Measurements from ENCODE around the gene CADM2. TPM values are rescaled to one million over a fixed set of nuclear protein-coding genes. Genes with fewer than 3 reads are reported as not detected.

Gene CADM2
- total RNA-seq, 1 experiment from 2014 or later: not detected

DNA sequence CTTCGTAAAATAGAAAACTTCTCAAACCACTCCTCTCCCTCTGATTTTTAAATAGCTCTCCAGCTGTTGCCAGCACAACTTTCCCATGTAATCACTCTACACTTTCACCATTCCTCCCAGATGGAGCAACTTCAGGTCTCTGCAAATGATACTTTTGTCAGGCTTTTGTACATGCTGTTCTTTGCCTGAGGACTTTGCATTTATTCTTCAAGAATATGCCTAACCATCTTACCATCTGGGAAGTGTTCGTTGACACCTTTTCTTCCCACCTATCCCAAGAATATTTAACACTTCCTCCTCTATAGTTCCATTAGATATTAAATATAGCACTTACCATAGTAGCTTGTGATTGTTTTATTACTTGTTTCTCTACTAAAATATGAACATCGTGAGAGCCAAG, 703.7 kb downstream of the CADM2 start:
- intact Hi-C loops (cut with micrococcal nuclease): no loop called here
- CTCF ChIA-PET: no interaction called here
- no peak for DNase-seq (ENCODE audit: unreplicated experiment)

DNA sequence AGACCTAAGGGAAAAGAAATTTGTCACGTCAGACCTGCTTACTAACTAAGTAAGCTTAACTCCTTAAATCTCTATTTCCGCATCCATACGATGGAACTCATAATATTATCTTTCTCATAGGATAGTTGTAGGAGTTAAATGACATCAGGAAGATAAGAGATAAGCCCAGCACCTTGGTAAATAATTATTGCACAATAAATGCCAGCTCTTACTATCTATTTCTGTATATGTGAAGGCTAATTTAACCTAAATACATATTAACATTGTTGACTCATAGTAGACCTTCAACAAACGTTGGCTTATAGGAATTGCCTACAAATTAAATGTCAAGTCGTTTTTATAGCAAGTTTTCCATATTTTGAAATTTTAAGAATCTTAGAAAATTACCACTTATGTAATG, 709.0 kb downstream of the CADM2 start:
- CTCF ChIA-PET: no interaction called here
- Mint-ChIP-seq H3K4me3 (ENCODE audit: unreplicated experiment) (no peak overlapping the region), H3K4me1 (ENCODE audit: insufficient read depth, unreplicated experiment) (no peaks in the 10 kb centered on the region), H3K36me3 (ENCODE audit: insufficient read depth, unreplicated experiment) (no peaks in the 10 kb centered on the region), H3K9me3 (ENCODE audit: unreplicated experiment) (no peaks in the 10 kb centered on the region), H3K27me3 (ENCODE audit: insufficient read depth, unreplicated experiment) (peaks cover 37% of the 10 kb centered on the region), H3K27ac (ENCODE audit: low read depth, unreplicated experiment) (no peak overlapping the region)
- POLR2A ChIA-PET: no interaction called here
- DNase-seq (ENCODE audit: unreplicated experiment): no peak
- intact Hi-C loops (cut with micrococcal nuclease): no loop called here
- BruUV-seq (replicated peaks): no TSS peak
- TF ChIP-seq, protein P1, sequence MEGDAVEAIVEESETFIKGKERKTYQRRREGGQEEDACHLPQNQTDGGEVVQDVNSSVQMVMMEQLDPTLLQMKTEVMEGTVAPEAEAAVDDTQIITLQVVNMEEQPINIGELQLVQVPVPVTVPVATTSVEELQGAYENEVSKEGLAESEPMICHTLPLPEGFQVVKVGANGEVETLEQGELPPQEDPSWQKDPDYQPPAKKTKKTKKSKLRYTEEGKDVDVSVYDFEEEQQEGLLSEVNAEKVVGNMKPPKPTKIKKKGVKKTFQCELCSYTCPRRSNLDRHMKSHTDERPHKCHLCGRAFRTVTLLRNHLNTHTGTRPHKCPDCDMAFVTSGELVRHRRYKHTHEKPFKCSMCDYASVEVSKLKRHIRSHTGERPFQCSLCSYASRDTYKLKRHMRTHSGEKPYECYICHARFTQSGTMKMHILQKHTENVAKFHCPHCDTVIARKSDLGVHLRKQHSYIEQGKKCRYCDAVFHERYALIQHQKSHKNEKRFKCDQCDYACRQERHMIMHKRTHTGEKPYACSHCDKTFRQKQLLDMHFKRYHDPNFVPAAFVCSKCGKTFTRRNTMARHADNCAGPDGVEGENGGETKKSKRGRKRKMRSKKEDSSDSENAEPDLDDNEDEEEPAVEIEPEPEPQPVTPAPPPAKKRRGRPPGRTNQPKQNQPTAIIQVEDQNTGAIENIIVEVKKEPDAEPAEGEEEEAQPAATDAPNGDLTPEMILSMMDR (IDR thresholded peaks at IDR 0.05; ENCODE audit: unreplicated experiment): no peak

More for the DNA sequence above, 703.7 kb downstream of the CADM2 start:
- Mint-ChIP-seq H3K27ac (ENCODE audit: low read depth, unreplicated experiment) (no peak overlapping the region), H3K36me3 (ENCODE audit: insufficient read depth, unreplicated experiment) (no peaks in the 10 kb centered on the region), H3K4me3 (ENCODE audit: unreplicated experiment) (no peak overlapping the region), H3K9me3 (ENCODE audit: unreplicated experiment) (no peaks in the 10 kb centered on the region), H3K27me3 (ENCODE audit: insufficient read depth, unreplicated experiment) (peaks cover 26% of the 10 kb centered on the region), H3K4me1 (ENCODE audit: insufficient read depth, unreplicated experiment) (no peaks in the 10 kb centered on the region)
- BruUV-seq (replicated peaks): no TSS peak
- TF ChIP-seq, protein P1 (IDR thresholded peaks at IDR 0.05; ENCODE audit: unreplicated experiment): no peak
- POLR2A ChIA-PET: no interaction called here

DNA sequence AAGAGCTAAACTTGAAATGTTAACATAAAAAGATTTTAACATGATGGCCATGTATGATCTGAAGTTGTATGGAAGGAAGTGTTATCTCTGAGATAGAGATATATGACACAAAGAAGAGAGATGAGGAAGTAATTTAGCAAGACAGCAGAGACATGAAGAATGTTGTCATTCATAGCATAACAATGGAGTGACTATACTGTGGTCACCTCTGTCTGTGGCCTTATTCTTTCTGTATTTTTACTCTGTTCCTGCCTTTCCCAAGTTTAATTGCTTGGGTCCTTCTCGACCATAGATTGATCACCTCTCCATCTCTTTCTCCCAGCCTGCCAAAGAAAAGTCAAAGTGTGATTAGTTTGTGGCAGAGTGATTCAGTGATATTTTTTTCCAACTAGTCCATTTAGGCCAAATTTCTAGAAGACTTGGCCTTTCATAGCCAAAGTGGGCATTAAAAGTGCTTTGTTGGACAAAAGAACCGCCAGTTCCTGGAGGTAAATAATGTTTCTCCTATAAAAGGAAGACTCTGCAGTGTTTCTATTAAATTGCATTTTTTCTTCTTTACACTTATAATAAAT, 711.9 kb downstream of the CADM2 start:
- H3K4me1 Mint-ChIP-seq (ENCODE audit: insufficient read depth, unreplicated experiment): no peaks in the 10 kb centered on the region
- intact Hi-C loops (cut with micrococcal nuclease): no loop called here
- no TSS peak for BruUV-seq (replicated peaks)
- ChIA-PET POLR2A (no interaction called here), CTCF (interaction anchor here (0.6 kb wide), 1 partner anchor 9 kb away, joined by 3 read pairs; no protein-coding TSS in a partner anchor)
- no peaks in the 10 kb centered on the region for H3K9me3 Mint-ChIP-seq (ENCODE audit: unreplicated experiment)
- H3K36me3 Mint-ChIP-seq (ENCODE audit: insufficient read depth, unreplicated experiment): no peaks in the 10 kb centered on the region
- H3K27ac Mint-ChIP-seq (ENCODE audit: low read depth, unreplicated experiment): no peak overlapping the region
- peaks cover 50% of the 10 kb centered on the region for H3K27me3 Mint-ChIP-seq (ENCODE audit: insufficient read depth, unreplicated experiment)
- no peak for DNase-seq (ENCODE audit: unreplicated experiment)
- H3K4me3 Mint-ChIP-seq (ENCODE audit: unreplicated experiment): no peak overlapping the region
- TF ChIP-seq, protein P1 (IDR thresholded peaks at IDR 0.05; ENCODE audit: unreplicated experiment): no peak

DNA sequence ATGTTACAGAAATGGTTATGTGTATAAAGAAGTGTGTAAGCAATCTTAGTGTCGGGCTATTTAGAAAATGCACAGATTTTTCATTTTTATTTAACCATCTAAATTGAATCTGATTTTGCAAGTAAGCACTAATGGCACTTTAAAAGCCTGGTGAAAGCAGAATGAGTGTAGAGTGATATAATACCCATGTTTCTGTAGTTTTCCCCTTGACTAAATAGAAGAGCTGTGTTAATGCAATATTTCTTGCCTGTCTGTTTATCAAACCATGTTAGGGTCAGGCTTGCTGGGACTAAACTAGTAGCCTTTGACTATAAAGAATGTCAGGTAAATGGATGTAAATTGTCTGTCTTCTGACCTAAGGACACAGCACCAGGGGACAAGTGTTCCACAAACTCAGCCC, 714.0 kb downstream of the CADM2 start:
- DNase-seq (ENCODE audit: unreplicated experiment): no peak
- Mint-ChIP-seq H3K9me3 (ENCODE audit: unreplicated experiment) (no peaks in the 10 kb centered on the region), H3K27ac (ENCODE audit: low read depth, unreplicated experiment) (no peak overlapping the region), H3K4me3 (ENCODE audit: unreplicated experiment) (no peak overlapping the region), H3K4me1 (ENCODE audit: insufficient read depth, unreplicated experiment) (no peaks in the 10 kb centered on the region), H3K27me3 (ENCODE audit: insufficient read depth, unreplicated experiment) (peaks cover 66% of the 10 kb centered on the region), H3K36me3 (ENCODE audit: insufficient read depth, unreplicated experiment) (no peaks in the 10 kb centered on the region)
- ChIA-PET CTCF (interaction anchor here (0.7 kb wide), 1 partner anchor 815 kb away, joined by 3 read pairs; no protein-coding TSS in a partner anchor), POLR2A (no interaction called here)
- BruUV-seq (replicated peaks): no TSS peak
- TF ChIP-seq, protein P1 (IDR thresholded peaks at IDR 0.05; ENCODE audit: unreplicated experiment): no peak
- intact Hi-C loops (cut with micrococcal nuclease): no loop called here

All from MCF 10A (cell line).